Stimulated activated CD8-positive, alpha-beta memory T cell treated with anti-CD3 and anti-CD28 coated beads, Interleukin-15, amount 100 ng/mL, for 1 hour (primary cell): ENCODE results near the gene SOWAHD.
"Not testable (repeated sequence)": the region's sequence is repeated elsewhere in the genome, so short reads cannot be mapped to it uniquely, and the experiment has no call there.

Experiments used
- DNase-seq: peaks from one replicate; pipeline ENCODE4 v3.0.0-alpha.2; 2020; ENCODE audit warnings: low read depth

SOWAHD gene

GRCh38 chrX:119758731-119759247, 401 bp downstream of the SOWAHD start:
- no peak for DNase-seq

- DNase-seq, result no peak
Observed at GRCh38 chrX:119759248-119759766, 919 bp downstream of the SOWAHD start.

GRCh38 chrX:119760026-119760877, 1.9 kb downstream of the SOWAHD start:
- DNase-seq, result no peak

GRCh38 chrX:119762718-119763117, 4.3 kb downstream of the SOWAHD start:
- no peak for DNase-seq

- DNase-seq, result no peak
Observed at GRCh38 chrX:119763181-119763580, 4.8 kb downstream of the SOWAHD start.

GRCh38 chrX:119763836-119764387, 5.5 kb downstream of the SOWAHD start:
- DNase-seq, result no peak

GRCh38 chrX:119768436-119768835, 10.0 kb downstream of the SOWAHD start:
- DNase-seq, result not testable (repeated sequence)

- DNase-seq, result not testable (repeated sequence)
Observed at GRCh38 chrX:119769388-119769787, 11.0 kb downstream of the SOWAHD start.

GRCh38 chrX:119775517-119776238, 17.3 kb downstream of the SOWAHD start:
- no peak for DNase-seq

GRCh38 chrX:119778829-119779228, 20.4 kb downstream of the SOWAHD start:
- DNase-seq, result no peak

GRCh38 chrX:119783026-119783425, 24.6 kb downstream of the SOWAHD start:
- DNase-seq, result no peak

- DNase-seq, result peak; percentile 10
Observed at GRCh38 chrX:119784747-119785446, 26.5 kb downstream of the SOWAHD start.

- peak; percentile 4 for DNase-seq
Observed at GRCh38 chrX:119790977-119791436, 32.6 kb downstream of the SOWAHD start.

GRCh38 chrX:119791437-119792231, 33.2 kb downstream of the SOWAHD start, which contains the start of gene RPL39:
Gene RPL39, minus strand, starts transcription at chrX:119791630. Its CDS starts 54 bp downstream, at chrX:119791576.
- DNase-seq, result peak; percentile 50

GRCh38 chrX:119801253-119802221, 43.1 kb downstream of the SOWAHD start:
- DNase-seq, result no peak

- no peak for DNase-seq
Observed at GRCh38 chrX:119802546-119802945, 44.2 kb downstream of the SOWAHD start.

GRCh38 chrX:119808461-119808860, 50.1 kb downstream of the SOWAHD start:
- not testable (repeated sequence) for DNase-seq

- no peak for DNase-seq
Observed at GRCh38 chrX:119809185-119809666, 50.8 kb downstream of the SOWAHD start.
